Parathyroid adenoma (tissue), 2 donors: ENCODE measurements around the gene NOTUM.

Experiments used
- H2AFZ ChIP-seq: fragments of 300-600 bp; sonication (generic); one replicate; pipeline ENCODE4 v1.7.0; 2017; ENCODE audit warnings: antibody characterized with exemption, mild to moderate bottlenecking
- H3K27ac ChIP-seq: fragments of 300-600 bp; sonication (generic); one replicate; pipeline ENCODE4 v1.7.0; 2017
- H3K27me3 ChIP-seq: fragments of 300-600 bp; sonication (generic); one replicate; pipeline ENCODE4 v1.7.0; 2017; ENCODE audit warnings: low read length; ENCODE audit not compliant: control insufficient read depth, insufficient read depth
- H3K36me3 ChIP-seq: fragments of 300-600 bp; sonication (generic); one replicate; pipeline ENCODE4 v1.7.0; 2017; ENCODE audit warnings: low read length; ENCODE audit not compliant: control insufficient read depth, insufficient read depth
- H3K4me1 ChIP-seq: fragments of 300-600 bp; sonication (generic); one replicate; pipeline ENCODE4 v1.7.0; 2017; ENCODE audit warnings: control low read depth
- H3K4me2 ChIP-seq: fragments of 300-600 bp; sonication (generic); one replicate; pipeline ENCODE4 v1.7.0; 2017; ENCODE audit warnings: low read length
- H3K4me3 ChIP-seq: fragments of 300-600 bp; sonication (generic); one replicate; pipeline ENCODE4 v1.7.0; 2017; ENCODE audit warnings: low read depth, low read length
- H3K79me2 ChIP-seq: fragments of 300-600 bp; sonication (generic); one replicate; pipeline ENCODE4 v1.7.0; 2017; ENCODE audit warnings: control low read depth
- H3K9ac ChIP-seq: fragments of 300-600 bp; sonication (generic); one replicate; pipeline ENCODE4 v1.7.0; 2017; ENCODE audit warnings: mild to moderate bottlenecking
- H3K9me3 ChIP-seq: fragments of 300-600 bp; sonication (generic); one replicate; pipeline ENCODE4 v1.7.0; 2017; ENCODE audit warnings: low read length; ENCODE audit not compliant: control insufficient read depth
- TF ChIP-seq, protein P1 (sequence below): fragments of 300-600 bp; sonication (generic); IDR thresholded peaks from one replicate; pipeline ENCODE4 v1.7.0; 2017; ENCODE audit warnings: antibody characterized with exemption, mild to moderate bottlenecking
- donor health status: primary hyperparathyroidism.

Gene NOTUM

DNA sequence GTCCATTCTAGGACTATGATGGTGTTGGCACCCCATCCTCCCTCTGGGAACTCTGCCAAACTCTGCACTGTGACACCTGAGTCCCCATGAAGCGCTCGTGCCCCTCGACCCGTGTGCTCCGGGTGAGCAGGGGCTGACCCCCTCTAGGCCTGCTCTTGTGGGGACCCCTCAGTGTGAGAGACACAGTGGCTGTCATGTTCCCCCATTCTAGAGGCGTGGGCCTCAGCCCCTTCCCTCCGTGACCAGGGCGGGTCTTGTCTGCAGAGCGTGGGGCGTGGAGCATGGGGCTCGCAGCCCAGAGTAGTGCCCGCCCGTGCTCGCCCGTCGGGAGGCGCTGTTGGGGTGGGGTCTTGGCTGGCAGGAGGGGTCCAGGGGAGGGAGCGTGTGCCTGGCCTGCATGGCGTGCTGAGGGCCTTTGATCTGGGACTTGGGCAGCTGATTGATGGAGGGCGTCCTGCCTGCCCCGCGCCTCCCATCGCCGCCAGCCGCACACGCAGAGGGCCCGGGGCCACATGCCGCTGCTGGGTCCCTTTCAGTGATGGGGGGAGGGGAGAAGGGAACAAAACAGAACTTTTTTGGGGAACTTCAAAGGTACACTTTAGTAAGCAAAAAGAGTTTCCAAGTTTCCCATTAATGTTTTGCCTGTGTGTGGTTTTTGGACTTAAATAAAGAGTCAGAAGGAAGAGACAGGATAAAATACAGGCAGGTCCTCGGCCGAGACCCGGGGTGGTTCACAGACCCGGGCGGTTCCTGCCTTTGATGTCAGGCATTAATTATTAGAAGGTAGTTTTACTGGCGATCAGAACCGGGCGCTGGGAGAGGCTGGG, 39.2 kb upstream of the NOTUM start:
- no peak overlapping the region for H3K9ac ChIP-seq
- H3K9me3 ChIP-seq = no peaks in the 10 kb centered on the region

DNA sequence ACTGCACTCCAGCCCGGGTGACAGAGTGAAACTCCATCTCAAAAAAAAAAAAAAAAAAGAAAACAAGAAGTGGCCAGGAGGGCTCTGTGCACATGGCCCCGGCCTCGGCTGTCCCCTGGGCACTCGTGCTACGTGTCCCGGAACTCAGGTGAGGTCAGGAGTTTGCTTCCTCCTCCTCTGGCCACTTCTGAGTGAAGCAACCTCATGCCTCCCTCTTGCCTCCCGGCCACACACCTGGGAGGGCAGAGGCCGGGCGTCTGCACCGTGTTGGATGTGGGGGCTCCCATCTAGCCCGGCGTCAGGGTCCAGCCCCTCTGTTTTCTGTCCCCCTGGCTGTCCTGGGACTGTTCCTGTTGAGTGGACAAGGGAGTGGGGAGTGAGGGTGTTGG, 38.6 kb upstream of the NOTUM start:
- H3K27me3 ChIP-seq = no peaks in the 10 kb centered on the region
- no peaks in the 10 kb centered on the region for H3K36me3 ChIP-seq
- H3K27ac ChIP-seq = no peak overlapping the region
- peaks cover 20% of the 10 kb centered on the region for H3K79me2 ChIP-seq
- H3K4me3 ChIP-seq = no peak overlapping the region
- H3K4me1 ChIP-seq = no peaks in the 10 kb centered on the region
- H3K4me2 ChIP-seq = no peak overlapping the region
- TF ChIP-seq, protein P1, sequence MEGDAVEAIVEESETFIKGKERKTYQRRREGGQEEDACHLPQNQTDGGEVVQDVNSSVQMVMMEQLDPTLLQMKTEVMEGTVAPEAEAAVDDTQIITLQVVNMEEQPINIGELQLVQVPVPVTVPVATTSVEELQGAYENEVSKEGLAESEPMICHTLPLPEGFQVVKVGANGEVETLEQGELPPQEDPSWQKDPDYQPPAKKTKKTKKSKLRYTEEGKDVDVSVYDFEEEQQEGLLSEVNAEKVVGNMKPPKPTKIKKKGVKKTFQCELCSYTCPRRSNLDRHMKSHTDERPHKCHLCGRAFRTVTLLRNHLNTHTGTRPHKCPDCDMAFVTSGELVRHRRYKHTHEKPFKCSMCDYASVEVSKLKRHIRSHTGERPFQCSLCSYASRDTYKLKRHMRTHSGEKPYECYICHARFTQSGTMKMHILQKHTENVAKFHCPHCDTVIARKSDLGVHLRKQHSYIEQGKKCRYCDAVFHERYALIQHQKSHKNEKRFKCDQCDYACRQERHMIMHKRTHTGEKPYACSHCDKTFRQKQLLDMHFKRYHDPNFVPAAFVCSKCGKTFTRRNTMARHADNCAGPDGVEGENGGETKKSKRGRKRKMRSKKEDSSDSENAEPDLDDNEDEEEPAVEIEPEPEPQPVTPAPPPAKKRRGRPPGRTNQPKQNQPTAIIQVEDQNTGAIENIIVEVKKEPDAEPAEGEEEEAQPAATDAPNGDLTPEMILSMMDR = no peak
- no peaks in the 10 kb centered on the region for H3K9me3 ChIP-seq
- H3K9ac ChIP-seq = no peak overlapping the region
- no peak overlapping the region for H2AFZ ChIP-seq

More for the DNA sequence above, 39.2 kb upstream of the NOTUM start:
- H3K27me3 ChIP-seq = no peaks in the 10 kb centered on the region
- H2AFZ ChIP-seq = no peak overlapping the region
- H3K4me1 ChIP-seq = no peaks in the 10 kb centered on the region
- TF ChIP-seq, protein P1 = no peak
- peaks cover 15% of the 10 kb centered on the region for H3K79me2 ChIP-seq
- no peak overlapping the region for H3K27ac ChIP-seq
- no peak overlapping the region for H3K4me2 ChIP-seq
- H3K36me3 ChIP-seq = no peaks in the 10 kb centered on the region
- no peak overlapping the region for H3K4me3 ChIP-seq

DNA sequence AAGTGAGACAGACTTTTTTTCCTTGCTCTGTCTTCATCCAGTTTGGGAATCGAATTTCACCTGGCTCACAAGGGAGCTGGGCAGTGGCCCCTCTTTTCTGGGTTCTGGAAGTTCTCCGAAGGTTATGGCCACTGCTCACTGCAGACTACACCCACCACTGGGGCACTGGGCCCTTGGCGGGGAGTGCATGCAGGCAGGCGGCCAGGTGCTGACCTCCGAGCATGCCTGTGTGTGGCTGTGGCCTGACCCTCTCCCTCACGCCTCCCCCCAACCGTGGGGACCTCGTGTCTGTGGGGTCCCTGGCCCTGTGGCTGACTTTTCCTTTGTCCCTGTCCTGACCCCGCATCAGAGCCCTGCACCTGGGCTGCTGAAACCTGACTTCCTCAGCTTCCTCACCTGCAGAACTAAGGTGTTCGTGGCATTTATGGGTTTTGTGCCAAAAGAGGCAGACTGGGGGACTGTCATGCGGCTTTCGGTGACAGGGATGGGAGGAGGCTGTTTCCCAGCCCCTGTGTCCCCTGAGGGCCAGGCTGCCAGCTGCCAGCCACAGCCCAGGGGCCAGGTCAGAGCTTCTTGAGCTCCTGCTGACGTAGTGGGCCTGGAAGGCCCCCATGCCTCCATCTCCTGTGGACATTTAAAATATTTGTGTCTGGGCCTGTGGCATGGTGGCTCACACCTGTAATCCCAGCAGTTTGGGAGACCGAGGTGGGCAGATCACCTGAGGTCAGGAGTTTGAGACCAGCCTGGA, 37.9 kb upstream of the NOTUM start:
- Histone ChIP-seq H2AFZ (no peak overlapping the region), H3K4me2 (no peak overlapping the region), H3K27me3 (no peaks in the 10 kb centered on the region), H3K36me3 (no peaks in the 10 kb centered on the region), H3K4me3 (no peak overlapping the region), H3K4me1 (peaks cover 1% of the 10 kb centered on the region), H3K27ac (no peak overlapping the region), H3K9me3 (no peaks in the 10 kb centered on the region), H3K79me2 (peaks cover 26% of the 10 kb centered on the region), H3K9ac (no peak overlapping the region)
- TF ChIP-seq, protein P1 = no peak

DNA sequence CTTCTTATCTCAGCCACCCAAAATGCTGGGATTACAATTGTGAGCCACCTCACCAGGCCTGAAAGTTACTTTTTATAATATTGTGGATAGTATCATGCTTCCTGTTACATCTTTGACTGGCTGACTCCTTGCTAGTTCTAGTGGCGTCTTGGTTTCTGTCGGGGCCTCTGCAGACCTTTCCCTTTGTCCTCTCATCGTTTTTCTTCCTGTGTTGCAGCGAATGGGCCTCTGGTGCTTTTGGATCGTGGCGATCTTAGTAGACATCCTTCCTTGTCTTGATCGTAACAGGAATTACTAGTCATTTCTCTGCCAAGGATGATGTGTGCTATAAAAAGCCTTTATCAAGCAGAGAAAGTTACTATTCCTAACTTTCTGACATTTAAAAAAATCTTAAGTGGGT, 37.2 kb upstream of the NOTUM start:
- Histone ChIP-seq H3K4me1 (peaks cover 2% of the 10 kb centered on the region), H3K27me3 (no peaks in the 10 kb centered on the region), H3K4me2 (no peak overlapping the region), H3K79me2 (peaks cover 29% of the 10 kb centered on the region), H3K9me3 (no peaks in the 10 kb centered on the region), H2AFZ (no peak overlapping the region), H3K36me3 (no peaks in the 10 kb centered on the region), H3K9ac (no peak overlapping the region), H3K27ac (no peak overlapping the region), H3K4me3 (no peak overlapping the region)
- TF ChIP-seq, protein P1 = no peak
